Dedifferentiated amniotic fluid mesenchymal stem cell (primary cell): ENCODE data around the gene DIPK1B.

Experiments used
- DNase-seq: peaks from one replicate; pipeline ENCODE4 v3.0.0-alpha.2; 2016; ENCODE audit errors: extremely low spot score

DIPK1B gene

GRCh38 chr9:136720251-136720897 is 8.0 kb downstream of the DIPK1B start:
- no peak for DNase-seq

- no peak for DNase-seq
Measured at GRCh38 chr9:136720898-136721338, 8.5 kb downstream of the DIPK1B start.

GRCh38 chr9:136721339-136722092 is 9.1 kb downstream of the DIPK1B start:
- DNase-seq = no peak

- DNase-seq = no peak
Measured at GRCh38 chr9:136722093-136722968, 10.0 kb downstream of the DIPK1B start.

GRCh38 chr9:136722969-136723356 is 10.6 kb downstream of the DIPK1B start:
- DNase-seq = no peak

- no peak for DNase-seq
Measured at GRCh38 chr9:136723362-136723976, 11.1 kb downstream of the DIPK1B start.

- no peak for DNase-seq
Measured at GRCh38 chr9:136723989-136724388, 11.6 kb downstream of the DIPK1B start.

GRCh38 chr9:136724772-136725171 is 12.4 kb downstream of the DIPK1B start:
- no peak for DNase-seq

GRCh38 chr9:136725612-136726011 is 13.2 kb downstream of the DIPK1B start:
- DNase-seq = peak; percentile 28

GRCh38 chr9:136726118-136726517 is 13.7 kb downstream of the DIPK1B start:
- DNase-seq = no peak

- no peak for DNase-seq
Measured at GRCh38 chr9:136726631-136727191, 14.3 kb downstream of the DIPK1B start.

GRCh38 chr9:136728080-136728547 is 15.7 kb downstream of the DIPK1B start:
- peak; percentile 60 for DNase-seq

- no peak for DNase-seq
Measured at GRCh38 chr9:136728548-136729123, 16.3 kb downstream of the DIPK1B start.

- no peak for DNase-seq
Measured at GRCh38 chr9:136729144-136729543, 16.8 kb downstream of the DIPK1B start.

- DNase-seq = no peak
Measured at GRCh38 chr9:136729926-136730325, 17.6 kb downstream of the DIPK1B start.

GRCh38 chr9:136732444-136733178 is 20.2 kb downstream of the DIPK1B start:
- no peak for DNase-seq

- DNase-seq = no peak
Measured at GRCh38 chr9:136733611-136734010, 21.2 kb downstream of the DIPK1B start.

GRCh38 chr9:136734837-136735496 is 22.6 kb downstream of the DIPK1B start:
- DNase-seq = no peak

GRCh38 chr9:136735812-136736480 is 23.6 kb downstream of the DIPK1B start:
- no peak for DNase-seq
